ENCODE data around the gene C11orf52.

DNA sequence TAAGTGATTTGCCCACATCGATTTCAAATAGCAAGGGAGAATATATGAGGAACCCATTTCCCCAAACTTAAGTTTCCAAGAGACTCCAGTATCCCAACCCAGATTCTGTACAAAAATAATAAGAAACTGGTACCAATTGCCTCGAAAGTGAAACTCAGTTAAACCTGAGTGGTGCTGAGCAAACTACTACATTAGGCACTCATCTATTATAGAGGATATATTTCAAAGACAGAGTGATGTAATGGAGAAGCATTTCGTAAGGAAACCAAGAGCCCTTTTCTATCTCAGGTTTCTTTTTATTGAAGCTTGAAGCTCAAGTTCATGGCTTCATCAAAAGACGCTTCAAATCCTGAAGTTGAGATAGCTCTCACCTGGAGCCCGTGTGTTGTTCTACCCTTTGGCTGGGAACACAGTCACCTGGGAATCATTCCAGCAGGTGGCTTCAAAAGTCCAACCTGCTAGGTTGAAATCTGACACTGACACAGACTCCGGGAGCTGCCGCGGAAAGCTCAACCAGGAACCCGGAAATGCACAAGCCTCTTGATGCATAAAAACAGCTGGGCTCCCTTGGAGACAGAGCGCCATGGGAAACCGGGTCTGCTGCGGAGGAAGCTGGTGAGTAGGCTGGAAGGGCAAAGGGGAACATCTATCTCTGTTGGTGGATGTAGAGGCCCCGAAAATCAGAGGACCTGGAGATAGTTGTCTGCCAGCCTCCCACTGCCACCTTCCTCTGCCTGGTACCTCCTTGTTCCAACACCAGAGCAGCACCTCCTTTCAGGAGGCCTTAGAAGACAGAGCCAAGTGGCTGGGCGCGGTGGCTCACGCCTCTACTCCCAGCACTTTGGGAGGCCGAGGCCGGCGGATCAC lies at the start of gene C11orf52:
- TF ChIP-seq FOSL1 (IDR thresholded peaks at IDR 0.05; ENCODE audit: insufficient read depth, low read depth, low read length) = no peak
- no peak for TF ChIP-seq POLR2A (IDR thresholded peaks at IDR 0.05; ENCODE audit: control extremely low read depth in 1 of 2, low read depth in 2 of 2, low read length in 2 of 2)
- TF ChIP-seq, protein P1, sequence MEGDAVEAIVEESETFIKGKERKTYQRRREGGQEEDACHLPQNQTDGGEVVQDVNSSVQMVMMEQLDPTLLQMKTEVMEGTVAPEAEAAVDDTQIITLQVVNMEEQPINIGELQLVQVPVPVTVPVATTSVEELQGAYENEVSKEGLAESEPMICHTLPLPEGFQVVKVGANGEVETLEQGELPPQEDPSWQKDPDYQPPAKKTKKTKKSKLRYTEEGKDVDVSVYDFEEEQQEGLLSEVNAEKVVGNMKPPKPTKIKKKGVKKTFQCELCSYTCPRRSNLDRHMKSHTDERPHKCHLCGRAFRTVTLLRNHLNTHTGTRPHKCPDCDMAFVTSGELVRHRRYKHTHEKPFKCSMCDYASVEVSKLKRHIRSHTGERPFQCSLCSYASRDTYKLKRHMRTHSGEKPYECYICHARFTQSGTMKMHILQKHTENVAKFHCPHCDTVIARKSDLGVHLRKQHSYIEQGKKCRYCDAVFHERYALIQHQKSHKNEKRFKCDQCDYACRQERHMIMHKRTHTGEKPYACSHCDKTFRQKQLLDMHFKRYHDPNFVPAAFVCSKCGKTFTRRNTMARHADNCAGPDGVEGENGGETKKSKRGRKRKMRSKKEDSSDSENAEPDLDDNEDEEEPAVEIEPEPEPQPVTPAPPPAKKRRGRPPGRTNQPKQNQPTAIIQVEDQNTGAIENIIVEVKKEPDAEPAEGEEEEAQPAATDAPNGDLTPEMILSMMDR (IDR thresholded peaks at IDR 0.05; ENCODE audit: control extremely low read depth in 1 of 3, insufficient read depth in 1 of 3, low read depth in 1 of 3, low read length in 3 of 3) = peak; percentile 1 to 20 (median 9); a peak in 2 of 4 replicates
- TF ChIP-seq RFX5 (IDR thresholded peaks at IDR 0.05; ENCODE audit: borderline replicate concordance, low read depth, low read length) = no peak
